GM12878 (cell line): ENCODE measurements around the gene PPIF. TPM values are rescaled to one million over a fixed set of nuclear protein-coding genes. Genes with fewer than 3 reads are reported as not detected.

Source experiments
- CBX5 ChIP-seq: sonication (generic); IDR thresholded peaks from 2 replicates; pipeline ENCODE4 v1.6.1; 2016; ENCODE audit warnings: low read depth, moderate library complexity, mild to moderate bottlenecking, inconsistent platforms
- HCFC1 ChIP-seq: fragments of 150-350 bp; IDR thresholded peaks from 2 replicates; pipeline ENCODE4 v1.6.1; 2014; ENCODE audit warnings: low read length
- RELB ChIP-seq: fragments of 450-650 bp; IDR thresholded peaks from 2 replicates; pipeline ENCODE4 v1.6.1; 2017; ENCODE audit warnings: low read depth, mild to moderate bottlenecking, moderate library complexity
- SIX5 ChIP-seq: IDR thresholded peaks from 2 replicates; pipeline ENCODE4 v1.6.1; 2011; ENCODE audit warnings: mild to moderate bottlenecking, low read depth, low read length, moderate library complexity; ENCODE audit not compliant: severe bottlenecking
- SMC3 ChIP-seq: IDR thresholded peaks from 2 replicates; pipeline ENCODE4 v1.6.1; 2011; ENCODE audit warnings: low read length, improper control_type of control experiment, borderline replicate concordance
- polyA plus RNA-seq, 11 experiments: library from polyadenylated mRNA; depleted of rRNA in 4 of 11; unstranded in 6 of 11; stranded (reverse) in 5 of 11; fragments of >200 nt; fragmentation: Nextera tagmentation in 4 of 11; fragmentation: Illumina TruSeq in 1 of 11; extraction: Ambion mirVana in 4 of 11; extraction: Trizol in 1 of 11; gene quantifications; 1 replicate in 1 of 11; 2 replicates in 10 of 11; pipeline versions ENCODE4 v1.2.1 to v1.2.3, GENCODE V29; 2011 to 2016; ENCODE audit warnings: inconsistent platforms in 2 of 11, missing spikeins in 2 of 11, low read depth in 1 of 11
- total RNA-seq, 4 experiments: library from RNA; depleted of rRNA in 3 of 4; stranded (reverse); fragments of >200 nt in 3 of 4; fragmentation: Illumina TruSeq in 1 of 4; extraction: Trizol in 1 of 4; gene quantifications; 2 replicates each; pipeline versions ENCODE4 v1.2.1 to v1.2.3, GENCODE V29; 2013 to 2021
- TF ChIP-seq, protein P1 (sequence below): fragments of 450-650 bp; IDR thresholded peaks from 2 replicates; pipeline ENCODE4 v1.6.1; 2014; ENCODE audit warnings: mild to moderate bottlenecking
- TF ChIP-seq, protein P2 (sequence below): fragments of 450-650 bp; IDR thresholded peaks from 2 replicates; pipeline ENCODE4 v1.6.1; 2017; ENCODE audit warnings: borderline replicate concordance

PPIF gene
- total and polyA plus RNA-seq, 10 of the 15 experiments (the other 5 are each of a cell fraction or from before 2014, with no cell fraction given), result 28.8 to 180 (median 128) TPM

- TF ChIP-seq, protein P1, sequence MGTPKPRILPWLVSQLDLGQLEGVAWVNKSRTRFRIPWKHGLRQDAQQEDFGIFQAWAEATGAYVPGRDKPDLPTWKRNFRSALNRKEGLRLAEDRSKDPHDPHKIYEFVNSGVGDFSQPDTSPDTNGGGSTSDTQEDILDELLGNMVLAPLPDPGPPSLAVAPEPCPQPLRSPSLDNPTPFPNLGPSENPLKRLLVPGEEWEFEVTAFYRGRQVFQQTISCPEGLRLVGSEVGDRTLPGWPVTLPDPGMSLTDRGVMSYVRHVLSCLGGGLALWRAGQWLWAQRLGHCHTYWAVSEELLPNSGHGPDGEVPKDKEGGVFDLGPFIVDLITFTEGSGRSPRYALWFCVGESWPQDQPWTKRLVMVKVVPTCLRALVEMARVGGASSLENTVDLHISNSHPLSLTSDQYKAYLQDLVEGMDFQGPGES, result no peak
- TF ChIP-seq SIX5 (no peak), CBX5 (no peak), SMC3 (no peak), RELB (no peak), HCFC1 (no peak)
- TF ChIP-seq, protein P2, sequence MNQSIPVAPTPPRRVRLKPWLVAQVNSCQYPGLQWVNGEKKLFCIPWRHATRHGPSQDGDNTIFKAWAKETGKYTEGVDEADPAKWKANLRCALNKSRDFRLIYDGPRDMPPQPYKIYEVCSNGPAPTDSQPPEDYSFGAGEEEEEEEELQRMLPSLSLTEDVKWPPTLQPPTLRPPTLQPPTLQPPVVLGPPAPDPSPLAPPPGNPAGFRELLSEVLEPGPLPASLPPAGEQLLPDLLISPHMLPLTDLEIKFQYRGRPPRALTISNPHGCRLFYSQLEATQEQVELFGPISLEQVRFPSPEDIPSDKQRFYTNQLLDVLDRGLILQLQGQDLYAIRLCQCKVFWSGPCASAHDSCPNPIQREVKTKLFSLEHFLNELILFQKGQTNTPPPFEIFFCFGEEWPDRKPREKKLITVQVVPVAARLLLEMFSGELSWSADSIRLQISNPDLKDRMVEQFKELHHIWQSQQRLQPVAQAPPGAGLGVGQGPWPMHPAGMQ, result no peak
These were observed 46.1 kb downstream of the PPIF start (continued) for GRCh38 chr10:79393221-79393923.
